ENCODE measurements around the gene EFNA2.

EFNA2 gene

DNA sequence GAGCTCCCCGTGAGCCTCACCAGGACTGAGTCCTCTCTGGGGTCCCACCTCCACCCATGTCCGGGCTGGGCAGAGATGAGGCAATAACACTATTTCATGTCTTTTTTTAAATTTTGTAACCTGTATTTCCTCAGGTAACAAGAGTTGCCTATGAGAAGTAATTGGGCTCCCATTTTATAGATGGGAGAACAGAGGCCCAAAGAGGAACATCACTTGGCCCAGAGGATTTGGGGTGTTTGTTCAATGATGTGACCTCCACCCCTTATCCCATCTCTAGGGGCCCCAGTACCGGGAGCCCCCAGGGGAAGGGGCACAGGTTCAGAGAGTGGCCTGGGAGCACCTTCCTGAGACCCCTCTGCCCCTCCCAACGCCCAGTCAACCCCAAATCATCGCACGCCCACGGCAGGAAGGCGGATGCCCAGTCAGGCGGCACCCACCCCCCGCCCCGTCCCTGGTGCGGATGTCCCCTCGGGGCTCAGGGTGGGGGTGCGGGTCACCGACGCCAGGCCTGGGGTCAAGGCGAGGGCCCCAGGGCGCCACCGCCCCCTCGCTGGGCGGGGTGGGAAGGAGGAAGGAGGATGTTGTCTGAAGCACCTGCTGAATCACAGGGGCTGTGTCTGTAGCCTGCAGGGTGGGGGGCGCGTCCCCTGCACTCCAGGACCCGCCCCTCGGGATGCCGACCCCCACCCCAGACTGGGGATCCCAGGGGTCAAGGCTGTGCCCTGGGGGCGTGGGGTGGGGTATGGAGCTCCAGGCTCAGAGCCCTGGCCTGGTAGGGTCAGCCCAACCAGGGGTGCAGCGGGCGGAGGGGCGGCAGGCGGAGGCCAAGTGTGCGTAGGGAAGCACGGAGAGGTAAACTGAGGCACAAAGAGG lies 25.6 kb upstream of the EFNA2 start:
- TF ChIP-seq, protein P1, sequence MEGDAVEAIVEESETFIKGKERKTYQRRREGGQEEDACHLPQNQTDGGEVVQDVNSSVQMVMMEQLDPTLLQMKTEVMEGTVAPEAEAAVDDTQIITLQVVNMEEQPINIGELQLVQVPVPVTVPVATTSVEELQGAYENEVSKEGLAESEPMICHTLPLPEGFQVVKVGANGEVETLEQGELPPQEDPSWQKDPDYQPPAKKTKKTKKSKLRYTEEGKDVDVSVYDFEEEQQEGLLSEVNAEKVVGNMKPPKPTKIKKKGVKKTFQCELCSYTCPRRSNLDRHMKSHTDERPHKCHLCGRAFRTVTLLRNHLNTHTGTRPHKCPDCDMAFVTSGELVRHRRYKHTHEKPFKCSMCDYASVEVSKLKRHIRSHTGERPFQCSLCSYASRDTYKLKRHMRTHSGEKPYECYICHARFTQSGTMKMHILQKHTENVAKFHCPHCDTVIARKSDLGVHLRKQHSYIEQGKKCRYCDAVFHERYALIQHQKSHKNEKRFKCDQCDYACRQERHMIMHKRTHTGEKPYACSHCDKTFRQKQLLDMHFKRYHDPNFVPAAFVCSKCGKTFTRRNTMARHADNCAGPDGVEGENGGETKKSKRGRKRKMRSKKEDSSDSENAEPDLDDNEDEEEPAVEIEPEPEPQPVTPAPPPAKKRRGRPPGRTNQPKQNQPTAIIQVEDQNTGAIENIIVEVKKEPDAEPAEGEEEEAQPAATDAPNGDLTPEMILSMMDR (IDR thresholded peaks at IDR 0.05): no peak

DNA sequence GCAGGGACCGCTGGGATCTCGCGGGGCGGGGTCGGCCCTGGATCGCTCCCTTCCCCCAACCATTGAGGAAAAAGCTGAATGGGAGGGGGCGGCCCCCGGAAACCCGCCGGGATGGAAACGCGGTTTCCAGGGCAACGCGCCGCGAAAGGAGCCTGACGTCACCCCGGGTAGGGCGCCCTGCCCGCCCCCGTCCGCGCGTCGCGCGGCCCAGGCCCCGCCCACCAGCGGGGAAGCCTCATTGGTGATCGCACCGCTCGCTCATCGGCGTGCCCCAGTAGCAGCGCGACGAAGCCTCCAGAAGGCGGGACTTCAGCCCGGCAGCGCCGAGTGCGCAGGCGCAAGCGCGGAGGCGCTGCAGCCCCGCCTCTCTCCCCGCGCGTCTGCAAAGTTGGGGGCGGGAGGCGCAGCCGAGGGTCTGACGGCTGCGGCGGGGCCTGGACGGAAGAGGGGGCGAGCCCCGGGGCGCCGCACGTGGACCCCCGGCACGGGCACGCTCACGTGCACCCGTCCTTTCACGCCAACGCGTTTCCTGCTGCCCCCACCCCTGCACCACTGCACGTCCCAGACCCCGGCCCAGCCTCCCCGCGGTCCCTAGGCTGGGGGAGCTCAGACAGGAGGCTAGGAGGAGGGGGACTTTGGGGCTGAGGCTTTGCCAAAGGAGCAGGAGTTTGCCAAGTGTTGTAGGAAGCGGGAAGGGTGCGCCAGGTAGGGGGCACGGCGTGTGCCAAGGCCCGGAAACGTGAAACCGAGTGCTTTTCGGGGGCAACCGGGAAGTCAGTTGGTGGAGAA lies 24.7 kb upstream of the EFNA2 start:
- TF ChIP-seq, protein P1 (IDR thresholded peaks at IDR 0.05): no peak

DNA sequence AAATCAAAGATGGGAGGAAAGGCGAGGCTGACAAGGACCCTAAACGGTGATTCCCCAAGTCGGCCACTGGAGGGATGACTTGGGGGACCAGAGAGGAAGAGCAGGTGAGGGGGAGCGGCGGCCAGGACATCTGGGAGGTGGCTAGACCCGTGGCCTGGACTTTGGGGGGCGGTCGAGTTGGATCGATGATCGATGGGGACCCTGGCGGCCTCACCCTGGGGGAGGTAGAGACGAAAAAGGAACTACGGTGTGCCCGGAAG lies 24.2 kb upstream of the EFNA2 start:
- TF ChIP-seq, protein P1 (IDR thresholded peaks at IDR 0.05): 0 out of 2 replicates have a peak, but pooled peaks have one; percentile 10

DNA sequence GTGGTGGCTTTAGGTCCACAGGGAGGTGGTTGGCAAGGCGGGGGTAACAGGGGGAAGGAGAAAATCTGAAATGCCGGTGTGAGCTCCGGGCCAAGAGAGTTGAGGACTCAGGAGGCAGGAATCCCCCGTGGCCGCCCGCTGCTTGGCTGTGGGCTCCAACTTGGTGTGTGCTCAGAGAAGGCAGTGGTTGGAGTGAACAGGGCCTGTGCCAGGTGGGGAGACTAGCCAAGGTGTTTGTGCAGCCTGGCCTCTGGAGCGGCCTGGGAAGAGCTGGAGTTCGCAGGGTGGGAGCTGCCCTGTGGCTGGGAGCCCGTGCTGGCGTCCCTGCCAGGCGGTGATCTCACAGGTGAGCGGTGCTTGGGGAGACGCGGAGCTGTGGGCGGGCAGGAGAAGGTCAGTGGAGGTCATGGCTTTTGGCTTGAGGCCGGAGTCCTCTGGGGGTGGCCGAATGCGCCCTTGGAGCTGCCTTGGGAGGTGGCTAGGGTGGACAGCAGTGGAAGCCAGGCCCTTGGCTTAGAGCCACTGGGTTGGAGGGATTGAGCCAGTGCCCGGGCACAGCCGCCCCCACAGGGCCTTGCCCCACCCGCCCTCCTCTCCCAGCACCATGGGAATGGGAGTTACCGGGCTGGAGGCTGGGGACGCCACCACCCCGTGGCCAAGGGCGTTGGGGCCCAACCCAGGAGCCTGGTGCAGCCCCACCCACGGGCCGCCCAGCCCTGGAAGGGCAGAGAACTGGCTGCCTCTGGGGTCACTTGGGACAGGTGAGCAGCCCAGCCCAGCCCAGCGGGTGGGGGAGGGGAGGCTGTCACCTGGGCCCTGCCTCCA lies 23.7 kb upstream of the EFNA2 start:
- TF ChIP-seq, protein P1 (IDR thresholded peaks at IDR 0.05): no peak

DNA sequence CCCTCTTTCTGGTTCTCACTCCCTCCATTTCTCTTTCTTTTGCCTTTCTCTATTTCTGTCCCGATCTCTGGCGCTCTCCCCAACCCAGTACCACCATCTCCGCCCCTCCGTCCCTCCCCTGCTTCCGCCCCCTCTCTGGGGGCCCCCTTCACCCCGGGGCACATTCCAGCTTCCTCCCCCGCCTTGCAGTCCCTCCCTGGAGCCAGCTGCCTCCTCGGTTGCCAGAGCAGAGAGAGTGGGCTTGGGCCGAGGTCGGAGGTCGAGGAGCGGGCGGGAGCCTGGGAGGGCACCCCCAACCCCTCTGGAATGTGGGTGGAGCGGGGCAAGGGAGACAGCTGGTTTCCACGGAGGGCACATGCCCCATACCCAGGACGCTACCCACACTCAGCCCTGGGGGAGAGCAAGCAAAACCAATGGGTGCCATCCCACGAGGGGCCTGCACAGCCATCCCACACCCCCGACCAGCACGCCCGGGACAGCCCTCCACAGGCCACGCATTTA lies 23.0 kb upstream of the EFNA2 start:
- TF ChIP-seq, protein P1 (IDR thresholded peaks at IDR 0.05): no peak

DNA sequence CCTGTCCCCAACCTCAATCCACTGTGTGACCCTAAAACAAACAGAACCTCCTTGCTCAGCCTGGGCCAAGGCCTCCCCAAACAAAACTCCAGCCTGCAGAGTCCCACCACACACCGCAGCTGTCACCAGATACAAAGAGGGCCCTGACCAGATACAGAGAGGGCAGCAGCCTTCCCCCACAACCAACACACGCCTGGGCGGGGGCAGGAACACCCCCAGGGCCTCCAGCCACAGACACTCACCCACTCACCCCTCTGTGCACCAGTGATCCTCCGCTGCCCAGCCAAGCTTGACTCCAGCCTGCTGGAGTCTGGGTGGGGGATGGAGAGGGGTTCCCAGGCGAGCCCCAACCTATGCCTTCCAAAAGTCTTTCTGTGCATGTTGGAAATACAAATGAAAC lies 22.5 kb upstream of the EFNA2 start:
- TF ChIP-seq, protein P1 (IDR thresholded peaks at IDR 0.05): no peak
